Fibroblast of lung (primary cell): Measurements from ENCODE around the gene FHL5.

Experiments used
- EZH2 ChIP-seq: IDR thresholded peaks from 2 replicates; pipeline ENCODE4 v1.5.1; 2012; ENCODE audit warnings: low read length, control low read depth, mild to moderate bottlenecking; ENCODE audit errors: missing control alignments
- TF ChIP-seq, protein P1 (sequence below), 2 donors: IDR thresholded peaks in 1 of 2; conservative IDR thresholded peaks in 1 of 2; 1 replicate in 1 of 2; 2 replicates in 1 of 2; pipeline ENCODE4 v1.5.1; 2011 to 2012; ENCODE audit warnings: low read length in 2 of 2, control low read depth in 1 of 2, inconsistent platforms in 1 of 2, low read depth in 1 of 2, mild to moderate bottlenecking in 1 of 2

DNA sequence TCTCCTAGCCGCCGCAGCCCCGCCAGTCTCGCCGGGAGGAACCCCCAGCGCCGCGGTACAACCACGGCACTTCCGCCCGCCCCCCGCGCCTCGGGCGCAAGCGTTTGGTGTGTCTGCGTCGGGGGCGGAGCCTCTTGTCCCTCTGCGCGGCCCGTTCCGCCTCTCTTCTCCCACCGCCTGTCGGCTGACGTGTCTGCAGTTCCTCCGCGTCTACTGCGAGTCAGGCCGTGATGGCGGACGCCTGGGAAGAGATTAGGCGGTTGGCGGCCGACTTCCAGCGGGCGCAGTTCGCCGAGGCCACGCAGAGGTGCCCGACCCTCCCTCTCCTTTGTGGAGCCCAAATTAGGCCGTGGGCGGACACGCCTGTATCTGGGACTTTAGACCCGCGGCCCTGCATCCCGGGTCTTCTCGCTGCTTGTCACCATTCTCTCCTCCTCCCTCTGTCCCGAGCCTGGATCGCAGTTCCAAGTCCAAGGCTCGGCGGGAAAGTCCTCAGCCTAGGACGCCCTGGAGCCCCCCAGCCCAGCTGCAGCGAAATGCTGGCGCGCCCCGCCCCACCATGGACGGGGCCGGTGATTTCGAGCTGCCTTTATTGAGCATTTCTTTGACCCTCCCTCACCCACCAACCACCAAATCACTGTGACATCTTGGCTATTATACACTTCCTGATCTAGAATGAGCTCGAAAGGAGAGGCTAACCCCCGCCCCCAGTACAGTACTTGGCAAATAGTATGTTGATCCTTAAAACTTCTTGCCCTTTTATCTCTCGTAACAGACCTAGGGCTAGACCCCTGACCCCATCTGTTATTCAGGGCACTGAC is 41.1 kb upstream of the FHL5 start, which contains the start of gene UFL1:
- TF ChIP-seq, protein P1, sequence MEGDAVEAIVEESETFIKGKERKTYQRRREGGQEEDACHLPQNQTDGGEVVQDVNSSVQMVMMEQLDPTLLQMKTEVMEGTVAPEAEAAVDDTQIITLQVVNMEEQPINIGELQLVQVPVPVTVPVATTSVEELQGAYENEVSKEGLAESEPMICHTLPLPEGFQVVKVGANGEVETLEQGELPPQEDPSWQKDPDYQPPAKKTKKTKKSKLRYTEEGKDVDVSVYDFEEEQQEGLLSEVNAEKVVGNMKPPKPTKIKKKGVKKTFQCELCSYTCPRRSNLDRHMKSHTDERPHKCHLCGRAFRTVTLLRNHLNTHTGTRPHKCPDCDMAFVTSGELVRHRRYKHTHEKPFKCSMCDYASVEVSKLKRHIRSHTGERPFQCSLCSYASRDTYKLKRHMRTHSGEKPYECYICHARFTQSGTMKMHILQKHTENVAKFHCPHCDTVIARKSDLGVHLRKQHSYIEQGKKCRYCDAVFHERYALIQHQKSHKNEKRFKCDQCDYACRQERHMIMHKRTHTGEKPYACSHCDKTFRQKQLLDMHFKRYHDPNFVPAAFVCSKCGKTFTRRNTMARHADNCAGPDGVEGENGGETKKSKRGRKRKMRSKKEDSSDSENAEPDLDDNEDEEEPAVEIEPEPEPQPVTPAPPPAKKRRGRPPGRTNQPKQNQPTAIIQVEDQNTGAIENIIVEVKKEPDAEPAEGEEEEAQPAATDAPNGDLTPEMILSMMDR (conservative IDR thresholded peaks at IDR 0.05 in 1 of 2, IDR thresholded peaks at IDR 0.05 in 1 of 2; ENCODE audit: low read depth in 1 of 2, low read length in 2 of 2) = no peak
- TF ChIP-seq EZH2 = no peak
